HL-60/S4 treated with retinoic acid at 250 ng/mL for 4 days and 3 days (cell line): ENCODE results near the gene SLC36A3.
"Not testable (repeated sequence)": the region's sequence is repeated elsewhere in the genome, so short reads cannot be mapped to it uniquely, and the experiment has no call there.

ENCODE experiments used
- in situ Hi-C: fragments of 300-500 bp; cut with MboI; formaldehyde crosslinking; loops from 2 replicates; pipeline ENCODE4 v1.7.0; 2022; ENCODE audit warnings: low sequenced_read_pairs

Gene SLC36A3

DNA sequence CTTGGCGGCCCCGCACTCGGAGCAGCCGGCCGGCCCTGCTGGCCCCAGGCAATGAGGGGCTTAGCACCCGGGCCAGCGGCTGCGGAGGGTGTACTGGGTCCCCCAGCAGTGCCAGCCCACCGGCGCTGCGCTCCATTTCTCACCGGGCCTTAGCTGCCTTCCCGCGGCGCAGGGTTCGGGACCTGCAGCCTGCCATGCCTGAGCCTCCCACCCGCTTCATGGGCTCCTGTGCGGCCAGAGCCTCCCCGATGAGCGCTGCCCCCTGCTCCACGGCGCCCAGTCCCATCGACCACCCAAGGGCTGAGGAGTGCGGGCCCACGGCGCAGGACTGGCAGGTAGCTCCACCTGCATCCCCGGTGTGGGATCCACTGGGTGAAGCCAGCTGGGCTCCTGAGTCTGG is 5.7 kb upstream of the SLC36A3 start:
- in situ Hi-C loops, result not testable (repeated sequence)

DNA sequence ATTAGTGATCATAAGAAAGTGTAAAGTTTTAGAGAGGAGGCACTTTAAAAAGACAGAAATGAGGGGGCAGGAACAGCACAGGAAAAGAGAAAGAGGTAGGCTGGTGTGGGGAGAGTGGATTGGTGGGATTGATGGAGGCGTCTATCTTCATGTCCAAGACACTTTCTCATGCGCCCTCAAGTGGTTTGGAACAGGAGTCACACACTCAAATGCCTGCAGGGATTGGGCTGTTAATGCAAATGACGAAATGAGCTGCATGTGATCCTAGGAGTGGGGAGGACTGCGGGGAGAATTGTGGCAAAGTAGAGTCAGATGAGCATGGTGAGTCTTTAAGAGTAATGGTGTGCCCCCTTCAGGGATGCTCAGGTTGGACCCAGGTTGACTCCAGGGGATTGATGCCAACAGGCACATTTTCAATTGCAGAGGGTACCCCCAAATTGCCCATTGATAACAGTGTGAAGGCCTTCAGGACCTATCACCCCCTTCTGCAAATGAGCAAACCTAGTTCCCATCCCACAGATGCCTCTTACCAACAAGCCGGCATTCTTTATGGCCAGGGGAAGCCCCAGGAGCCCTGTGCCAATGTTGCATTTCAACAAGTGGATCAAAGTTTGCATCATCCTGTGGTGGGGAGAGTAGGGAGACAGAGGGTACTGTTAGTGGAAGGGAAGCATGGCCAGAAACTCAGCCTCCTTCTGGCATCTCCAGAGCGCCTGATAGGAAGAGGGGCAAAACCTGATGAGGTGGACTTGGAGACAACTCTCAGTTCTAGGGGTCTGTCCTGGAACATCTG is 5.3 kb downstream of the SLC36A3 start:
- in situ Hi-C loops, result no loop called here

DNA sequence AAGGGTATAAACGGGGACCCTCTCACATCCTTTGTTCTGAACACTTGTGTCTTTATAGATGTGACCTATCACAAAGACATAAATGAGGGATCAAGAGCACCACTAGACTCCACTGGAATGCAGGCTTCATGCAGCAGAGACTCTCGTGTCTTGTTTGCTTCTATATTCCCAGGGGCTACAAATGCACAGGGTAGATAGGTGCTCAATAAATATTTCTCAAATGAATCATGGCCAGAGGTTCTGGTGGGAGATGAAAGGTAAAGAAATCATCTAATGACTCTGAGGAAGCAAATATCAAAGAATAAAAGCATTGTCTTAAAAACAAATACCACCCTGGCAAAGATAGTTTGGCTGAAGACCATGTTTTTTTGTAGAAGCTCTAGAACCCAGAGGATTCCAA is 6.6 kb downstream of the SLC36A3 start:
- in situ Hi-C loops, result no loop called here

DNA sequence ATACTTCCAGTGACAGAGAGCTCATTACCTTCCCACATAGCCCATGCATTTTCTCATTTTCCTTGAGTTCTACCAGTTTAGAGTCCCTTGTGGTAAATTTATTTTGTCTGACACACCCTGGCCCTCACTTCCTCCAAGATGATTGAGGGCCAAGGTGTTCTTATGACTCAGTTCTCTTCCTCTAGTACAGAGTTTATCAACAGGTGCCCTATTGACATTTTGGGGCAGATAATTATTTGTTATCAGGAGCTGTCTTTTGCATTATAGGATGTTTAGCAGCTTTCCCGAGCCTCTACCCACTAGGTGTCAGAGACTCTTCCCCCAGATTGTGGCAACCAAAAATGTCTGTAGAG is 7.1 kb downstream of the SLC36A3 start:
- in situ Hi-C loops, result no loop called here

DNA sequence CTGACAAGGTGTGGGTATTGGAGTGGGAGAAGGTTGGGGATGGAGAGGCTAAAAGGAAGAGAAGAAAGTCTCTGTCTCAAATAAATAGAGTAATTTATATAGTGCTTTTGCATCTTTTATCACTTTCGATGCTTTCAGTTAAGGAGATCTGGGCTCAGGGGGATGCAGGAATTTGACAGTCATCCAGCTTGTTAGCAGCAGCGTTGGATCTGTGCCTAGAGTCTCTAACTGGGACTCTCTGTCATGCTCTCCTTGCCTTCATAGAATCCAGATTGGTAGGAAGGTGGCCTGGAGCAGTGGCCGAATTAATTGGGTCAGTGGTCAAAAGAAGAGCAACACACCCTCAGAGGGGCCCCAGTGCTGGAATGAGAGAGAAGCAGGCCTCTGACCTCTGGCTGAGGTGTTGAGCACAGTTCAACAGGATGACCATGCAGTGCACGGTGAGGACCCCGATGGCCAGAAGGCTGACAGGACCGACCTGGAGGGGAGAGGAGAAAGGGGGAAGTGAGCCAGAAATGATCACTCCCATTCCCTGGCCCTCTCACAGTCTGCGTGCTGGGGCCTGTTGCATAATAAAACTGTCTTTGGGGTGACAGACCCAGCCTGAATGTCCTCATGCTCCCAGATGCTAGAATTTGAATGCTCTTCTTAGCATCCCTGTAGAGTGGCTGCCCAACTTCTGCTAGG is 7.6 kb downstream of the SLC36A3 start:
- in situ Hi-C loops, result no loop called here

DNA sequence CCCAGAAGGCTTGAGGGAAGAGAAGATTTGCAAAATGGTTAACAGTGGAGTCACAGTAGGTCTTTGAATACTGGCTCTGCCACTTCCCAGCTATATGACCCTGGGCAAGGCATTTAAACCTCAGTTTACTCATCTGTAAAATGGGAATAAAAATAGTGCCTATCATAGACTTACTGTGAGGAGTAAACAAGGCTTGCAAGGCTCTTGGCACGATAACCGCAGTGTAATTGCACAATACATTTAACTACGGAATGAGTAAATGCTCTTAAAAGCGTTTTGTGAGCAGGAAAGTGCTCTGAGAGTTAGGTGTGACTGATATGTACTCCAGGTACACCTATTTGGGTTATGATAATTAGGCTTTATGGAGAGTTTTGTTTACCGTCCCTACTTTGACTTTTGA is 8.4 kb downstream of the SLC36A3 start:
- in situ Hi-C loops, result no loop called here

DNA sequence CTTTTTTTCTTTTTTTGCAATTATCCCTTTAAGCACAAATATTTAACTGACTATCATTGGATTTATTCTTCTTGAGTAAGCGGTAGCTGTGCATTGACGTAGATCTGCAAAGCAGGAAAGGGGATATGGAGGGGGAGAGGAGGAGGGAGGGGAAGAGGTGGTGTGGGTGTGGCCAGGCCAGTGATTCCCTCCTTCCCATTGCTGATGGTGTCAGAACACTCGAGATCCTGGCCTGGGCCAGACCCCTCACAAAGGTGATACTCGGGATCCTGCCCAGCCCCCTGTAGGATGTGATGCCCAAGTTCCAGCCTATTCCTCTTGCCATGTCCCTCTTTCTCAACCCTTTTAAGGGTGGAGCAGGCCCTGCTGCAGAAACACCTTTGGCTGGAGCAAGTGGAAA is 9.9 kb downstream of the SLC36A3 start:
- in situ Hi-C loops, result no loop called here

DNA sequence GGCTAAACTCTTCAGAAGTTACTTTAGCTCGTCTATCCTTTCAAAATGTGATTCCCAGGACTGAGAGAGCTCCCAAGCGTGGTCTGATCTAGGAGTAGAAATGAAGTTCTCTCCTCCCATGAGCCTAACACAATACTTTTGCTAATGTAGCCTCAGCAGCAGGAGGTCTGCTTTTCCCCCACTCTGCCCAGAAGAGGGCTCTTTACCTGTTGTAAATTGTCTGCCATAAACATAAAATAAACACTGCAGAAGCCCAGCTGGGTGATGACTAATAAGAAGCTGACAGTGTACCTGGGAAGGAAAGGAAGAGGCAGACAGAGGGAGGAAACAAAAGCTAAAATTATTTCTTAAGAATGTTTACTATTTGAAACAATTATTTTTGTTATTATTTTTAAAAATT is 15.4 kb downstream of the SLC36A3 start:
- in situ Hi-C loops, result no loop called here

DNA sequence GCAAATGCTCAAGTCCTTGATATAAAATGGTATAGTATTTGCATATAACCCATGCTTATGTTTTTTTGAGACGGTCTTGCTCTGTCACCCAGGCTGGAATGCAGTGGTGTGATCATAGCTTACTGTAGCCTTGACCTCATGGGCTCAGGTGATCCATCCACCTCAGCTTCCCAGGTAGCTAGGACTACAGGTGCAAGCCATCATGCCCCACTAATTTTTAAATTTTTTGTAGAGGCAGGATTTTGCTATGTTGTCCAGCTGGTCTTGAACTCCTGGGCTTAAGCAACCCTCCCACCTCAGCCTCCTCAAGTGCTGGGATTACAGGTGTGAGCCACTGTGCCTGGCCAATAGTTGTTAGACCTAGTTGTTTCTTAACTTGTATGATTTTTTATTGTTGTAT is 17.3 kb downstream of the SLC36A3 start:
- in situ Hi-C loops, result no loop called here

DNA sequence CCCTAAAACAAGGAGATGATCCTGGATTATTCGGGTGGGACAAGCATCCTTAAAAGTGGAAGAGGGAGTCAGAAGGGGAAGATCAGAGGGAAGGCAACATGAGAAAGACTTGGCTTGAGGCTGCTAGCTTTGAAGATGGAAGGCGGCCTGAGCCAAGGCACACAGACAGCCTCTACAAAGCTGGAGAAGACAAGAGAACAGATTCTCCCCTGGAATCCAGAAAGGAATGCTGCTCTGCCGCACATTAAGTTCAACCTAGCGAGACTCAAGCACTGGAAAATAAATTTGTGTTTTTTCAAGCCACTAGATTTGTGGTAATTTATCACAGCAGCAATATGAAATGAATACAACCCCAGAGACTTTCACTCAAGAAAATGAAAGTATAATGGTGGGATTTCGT is 17.9 kb downstream of the SLC36A3 start:
- in situ Hi-C loops, result no loop called here

DNA sequence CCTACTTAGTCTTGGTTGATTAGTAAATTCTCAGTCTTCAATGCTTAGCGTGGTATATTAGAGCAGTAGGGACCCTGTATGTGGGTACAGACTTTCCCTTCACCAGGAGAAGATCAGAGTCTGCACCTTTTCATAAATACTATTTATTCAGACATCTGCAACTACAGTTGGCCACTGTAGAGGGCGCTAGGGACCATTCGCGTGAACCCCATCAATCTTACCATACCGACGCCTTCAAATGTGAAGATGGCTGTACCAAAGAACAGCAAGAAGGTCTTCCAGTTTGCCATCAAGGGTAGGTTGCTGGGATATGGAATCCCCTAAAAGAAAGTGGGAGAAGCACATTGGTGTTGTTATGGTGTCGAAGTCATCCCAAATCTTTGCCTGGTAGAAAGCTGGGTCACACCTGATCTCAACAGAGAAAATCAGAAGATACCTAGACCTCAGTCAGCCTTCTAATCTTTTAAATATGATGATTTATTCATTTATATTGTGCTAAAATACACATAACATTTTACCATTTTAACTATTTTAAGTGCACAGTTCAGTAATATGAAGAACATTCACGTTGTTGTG is 19.1 kb downstream of the SLC36A3 start:
- in situ Hi-C loops, result no loop called here

DNA sequence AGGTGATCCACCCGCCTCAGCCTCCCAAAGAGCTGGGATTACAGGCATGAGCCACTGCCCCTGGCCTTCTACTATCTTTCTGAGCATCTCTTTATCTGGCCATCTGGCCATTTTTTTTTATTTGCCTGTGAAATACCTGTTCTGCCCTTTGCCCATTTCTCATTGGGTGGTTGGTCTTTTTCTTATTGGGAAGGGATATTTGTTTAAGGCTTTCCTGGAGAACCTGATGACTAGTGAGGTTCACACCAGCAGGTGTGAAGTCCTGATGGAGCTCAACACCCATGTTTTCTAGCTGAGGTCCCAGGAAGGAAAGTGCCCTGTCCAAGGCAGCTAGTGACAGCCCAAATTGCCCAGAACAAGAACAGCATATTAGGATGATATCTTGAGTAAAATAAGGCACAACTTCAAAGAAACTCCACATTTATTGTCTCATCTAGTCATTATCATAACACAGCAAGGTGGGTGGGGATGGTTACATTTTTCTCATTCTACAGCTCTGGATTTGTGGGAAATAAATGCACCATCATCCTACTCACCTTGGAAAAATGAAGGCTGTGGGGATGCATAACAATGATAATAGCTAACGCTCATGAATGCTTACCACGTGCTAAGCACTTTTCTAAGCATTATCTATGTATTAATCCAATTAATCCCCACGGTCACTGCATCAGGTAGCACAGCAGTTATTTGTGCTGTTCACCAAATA is 20.3 kb downstream of the SLC36A3 start:
- in situ Hi-C loops, result no loop called here

DNA sequence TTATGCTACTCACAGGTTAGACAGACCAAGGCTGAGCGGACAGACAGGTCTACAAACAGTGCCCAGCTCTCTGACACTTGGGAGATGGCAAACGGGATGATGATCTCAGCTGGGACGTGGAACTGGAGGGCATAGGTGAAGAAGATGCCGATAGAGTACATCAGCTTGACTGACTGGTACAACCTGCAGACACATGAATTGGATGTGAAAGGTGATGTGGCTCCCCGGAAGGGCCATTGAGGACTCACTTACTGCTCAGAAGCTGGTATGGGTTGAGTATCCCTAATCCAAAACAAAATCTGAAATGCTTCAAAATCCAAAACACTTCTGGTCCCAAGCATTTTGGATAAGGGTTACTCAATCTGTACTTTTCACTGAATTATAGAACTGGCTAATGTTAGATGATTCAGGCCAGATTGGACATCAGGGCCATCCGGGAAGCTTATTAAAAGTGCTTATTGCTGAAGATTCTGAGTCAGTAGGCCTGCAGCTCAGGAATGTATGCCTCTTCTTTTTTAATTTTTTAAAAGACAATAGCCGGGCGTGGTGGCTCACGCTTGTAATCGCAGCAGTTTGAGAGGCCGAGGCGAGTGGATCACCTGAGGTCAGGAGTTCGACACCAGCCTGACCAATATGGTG is 22.4 kb downstream of the SLC36A3 start:
- in situ Hi-C loops, result no loop called here

DNA sequence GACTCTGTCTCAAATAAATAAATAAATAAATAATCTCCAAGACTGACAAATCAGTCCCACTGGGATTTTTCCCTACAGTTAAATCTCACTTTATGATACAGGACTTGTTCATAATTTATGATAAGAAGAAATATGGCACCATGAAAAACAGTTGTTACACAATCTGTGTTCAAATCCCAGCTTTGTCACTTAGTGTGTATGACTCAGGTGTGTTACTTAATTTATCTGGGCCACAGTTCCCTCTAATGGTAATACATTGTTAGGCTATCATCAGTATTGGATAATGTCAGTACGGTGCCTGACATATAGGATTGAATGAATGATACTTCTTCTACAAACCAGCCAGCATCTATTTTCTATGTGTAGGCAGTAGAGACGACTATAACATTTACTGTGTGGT is 23.1 kb downstream of the SLC36A3 start:
- in situ Hi-C loops, result no loop called here

DNA sequence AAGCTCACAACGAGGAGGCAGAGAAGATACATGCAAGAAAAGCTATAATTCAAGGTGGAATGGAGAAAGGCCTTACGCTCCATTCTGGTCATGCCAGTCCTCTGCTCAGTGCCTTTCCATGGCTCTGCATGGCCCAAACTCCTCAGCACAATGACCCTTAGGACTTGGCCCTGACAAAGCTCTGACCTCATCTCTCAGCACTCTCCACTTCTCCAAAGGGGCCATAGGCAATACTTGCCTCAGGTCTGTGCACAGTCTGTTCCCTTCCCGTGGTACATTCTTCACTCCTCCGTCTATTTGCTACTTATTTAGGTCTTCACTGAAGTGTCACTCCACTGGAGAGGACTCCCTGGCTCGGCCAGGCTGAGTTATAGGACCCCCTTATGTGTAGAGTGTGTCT is 24.7 kb downstream of the SLC36A3 start:
- in situ Hi-C loops, result no loop called here

DNA sequence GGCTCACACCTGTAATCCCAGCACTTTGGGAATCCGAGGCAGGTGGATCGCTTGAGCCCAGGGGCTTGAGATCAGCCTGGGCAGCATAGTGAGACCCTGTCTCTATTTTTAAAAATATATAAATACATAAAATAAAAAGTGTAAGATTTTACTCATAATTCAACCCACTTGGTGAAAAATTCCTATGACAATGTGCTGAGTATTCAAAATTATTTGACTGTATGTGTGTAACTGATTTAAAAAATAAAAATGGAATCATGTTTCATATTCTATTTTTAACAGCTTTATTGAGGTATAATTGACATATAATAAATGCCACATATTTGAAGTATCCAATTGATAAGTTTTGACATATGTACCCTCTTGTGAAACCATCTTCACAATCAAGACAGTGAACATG is 27.8 kb downstream of the SLC36A3 start:
- in situ Hi-C loops, result no loop called here

DNA sequence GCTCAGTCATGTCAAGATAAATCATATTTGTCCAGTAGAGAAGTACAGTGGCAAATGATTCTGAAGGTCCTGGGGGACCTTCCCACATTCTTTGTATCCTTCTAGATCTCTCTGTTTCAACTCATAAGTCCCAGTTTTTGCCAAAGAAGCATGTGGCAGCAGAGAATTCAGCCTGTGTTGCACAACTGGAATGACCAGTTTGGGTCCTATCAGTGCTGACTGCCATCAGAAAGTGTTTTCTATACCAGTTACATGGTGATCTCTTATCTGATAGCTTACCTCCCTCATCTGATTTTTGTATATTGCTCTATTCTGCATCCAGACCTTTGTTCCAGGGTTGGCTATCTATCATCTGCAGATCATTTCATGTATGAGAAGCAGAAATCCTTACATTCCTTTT is 28.9 kb downstream of the SLC36A3 start:
- in situ Hi-C loops, result no loop called here

DNA sequence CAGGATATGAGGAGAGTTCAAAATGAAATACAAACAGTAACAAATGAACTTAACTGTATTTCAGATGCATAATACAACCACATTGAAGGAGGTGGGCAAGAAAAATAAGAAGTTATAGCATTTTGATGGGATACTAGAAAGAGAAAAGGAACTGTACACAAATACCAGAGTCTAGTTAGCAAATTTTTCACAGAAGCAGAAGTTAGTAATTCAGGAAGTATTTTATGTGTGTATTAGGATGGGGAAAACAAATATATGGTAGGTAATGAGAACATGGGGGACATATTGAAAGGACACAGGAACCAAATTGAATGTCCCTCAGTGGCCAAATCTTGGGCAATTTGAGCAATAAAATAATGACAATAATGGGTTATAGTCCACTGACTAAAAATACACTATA is 32.2 kb downstream of the SLC36A3 start:
- in situ Hi-C loops, result no loop called here

DNA sequence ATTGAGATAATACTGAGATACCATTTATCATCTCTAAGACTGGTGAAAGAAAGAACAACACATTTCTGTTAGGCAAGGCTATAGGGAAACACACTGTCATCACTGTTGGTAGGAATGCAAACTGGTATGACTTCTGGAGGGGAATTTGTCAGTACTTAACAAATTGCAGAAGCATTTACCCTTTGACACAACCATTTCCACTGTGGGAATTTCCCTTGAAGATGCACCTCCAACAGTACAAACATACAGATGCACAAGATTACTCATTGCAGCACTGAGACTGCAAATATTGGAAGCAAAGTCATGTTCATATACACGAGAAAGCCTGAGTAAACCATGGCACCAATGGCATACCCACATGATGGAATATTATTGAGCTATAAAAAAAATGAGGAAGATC is 33.0 kb downstream of the SLC36A3 start:
- in situ Hi-C loops, result no loop called here

DNA sequence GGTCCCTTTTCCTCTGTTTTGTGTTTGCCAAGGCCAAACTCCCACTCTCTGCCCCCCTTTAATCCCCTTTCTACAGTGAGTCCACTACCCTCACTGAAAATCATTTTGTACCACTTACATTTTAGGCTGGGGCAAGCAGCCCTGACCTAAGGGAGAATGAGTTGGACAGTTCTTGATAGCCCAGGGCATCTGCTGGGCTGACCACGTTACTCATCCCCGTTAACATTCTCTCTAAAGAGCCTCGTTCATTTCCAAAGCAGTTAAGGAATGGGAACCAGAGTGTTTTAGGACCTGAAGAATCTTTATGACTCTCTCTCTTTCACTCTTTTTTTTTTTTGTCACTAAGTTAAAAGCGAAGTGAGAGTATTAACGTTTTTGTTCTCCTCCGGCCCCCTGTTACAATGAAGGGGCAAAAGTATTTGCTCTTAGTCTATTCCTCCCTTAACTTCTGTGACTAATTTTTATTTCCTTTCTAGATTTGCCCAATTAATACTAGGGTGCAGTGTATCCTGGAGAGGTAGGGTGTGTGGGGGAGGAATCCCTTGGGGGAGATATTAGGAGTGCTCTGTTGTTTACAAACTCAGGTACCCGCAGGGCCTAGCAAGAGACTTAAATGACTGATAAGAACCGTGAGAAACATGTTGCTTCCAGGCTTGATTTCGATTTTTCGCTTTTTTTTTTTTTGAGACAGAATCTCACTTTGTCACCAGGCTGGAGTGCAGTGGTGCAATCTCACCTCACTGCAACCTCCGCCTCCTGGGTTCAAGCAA is 35.9 kb downstream of the SLC36A3 start:
- in situ Hi-C loops, result no loop called here

DNA sequence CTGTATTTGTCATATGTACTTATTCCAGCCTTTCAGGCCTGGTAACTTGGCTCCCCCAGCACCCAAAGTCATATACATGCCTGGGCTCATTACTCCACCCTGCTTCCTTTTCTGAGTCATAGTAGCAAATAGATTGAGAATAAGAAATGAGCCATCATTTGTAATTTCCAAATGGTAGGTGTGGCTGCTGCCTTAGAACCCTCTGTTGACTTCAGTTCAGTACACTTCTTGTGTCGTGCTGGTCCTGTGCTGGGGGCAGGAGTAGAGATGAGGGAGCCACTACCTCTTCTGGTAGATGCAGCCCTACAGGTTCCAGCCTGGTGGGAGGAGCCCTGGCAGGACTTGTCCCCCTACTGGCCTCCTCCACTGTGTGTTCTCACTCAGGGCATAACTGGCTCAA is 39.5 kb downstream of the SLC36A3 start:
- in situ Hi-C loops, result no loop called here
